ENCODE data around the gene CAPN7.

CAPN7 gene

GRCh38 chr3:15255215-15255614, 49.2 kb downstream of the CAPN7 start:
- no peak for DNase-seq

GRCh38 chr3:15256861-15257341, 50.9 kb downstream of the CAPN7 start:
- DNase-seq, result no peak

DNA sequence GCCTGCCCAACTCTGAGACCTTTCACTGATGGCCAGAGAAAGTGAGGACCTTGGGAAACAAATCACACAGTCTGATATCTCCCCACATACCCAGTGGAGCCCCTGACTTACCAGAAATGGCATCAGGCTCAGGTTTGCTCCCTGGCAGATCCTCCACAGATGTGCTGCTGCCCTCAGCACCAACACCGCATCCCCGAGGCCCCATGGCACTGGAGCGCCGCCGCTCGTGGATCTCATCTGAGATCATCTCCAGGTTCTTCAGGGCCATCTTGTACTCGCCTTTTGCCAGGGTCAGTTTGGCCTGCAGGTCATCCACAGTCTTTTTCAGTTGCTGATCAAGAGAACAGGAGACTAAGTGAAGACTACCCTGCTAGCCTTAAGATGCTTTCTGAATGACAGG, 52.7 kb downstream of the CAPN7 start:
- no peak for DNase-seq

GRCh38 chr3:15260531-15260930, 54.5 kb downstream of the CAPN7 start:
- DNase-seq, result no peak

GRCh38 chr3:15261274-15261673, 55.2 kb downstream of the CAPN7 start:
- DNase-seq, result no peak

- no peak for DNase-seq
These were observed 56.0 kb downstream of the CAPN7 start for GRCh38 chr3:15262021-15262420.

GRCh38 chr3:15263120-15263519, 57.1 kb downstream of the CAPN7 start:
- DNase-seq, result no peak

GRCh38 chr3:15263926-15264325, 57.9 kb downstream of the CAPN7 start:
- DNase-seq, result no peak

DNA sequence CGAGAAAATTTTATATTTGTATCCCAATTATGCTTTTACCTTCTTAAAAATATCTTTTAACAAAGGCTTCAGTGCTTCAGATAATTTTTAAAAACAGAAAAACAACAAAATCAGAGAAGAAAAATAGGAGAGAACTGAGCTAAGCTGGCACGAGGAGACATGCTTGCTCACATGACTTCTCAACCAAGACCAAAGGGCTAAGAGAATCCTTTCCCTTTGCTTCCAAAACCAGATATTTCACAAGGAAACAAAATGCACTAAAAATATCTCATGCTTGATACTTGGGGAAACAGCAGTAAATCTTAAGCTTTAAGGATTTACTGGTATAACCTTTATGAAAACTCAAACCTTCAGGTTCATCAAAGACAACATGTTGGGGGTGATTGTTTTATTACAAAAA, 58.4 kb downstream of the CAPN7 start:
- no peak for DNase-seq

- DNase-seq, result no peak
These were observed 59.8 kb downstream of the CAPN7 start for GRCh38 chr3:15265655-15266509.

GRCh38 chr3:15266510-15267376, 60.7 kb downstream of the CAPN7 start:
- no peak for DNase-seq

GRCh38 chr3:15267502-15267901, 61.5 kb downstream of the CAPN7 start:
- no peak for DNase-seq

- peak; percentile 60 to 81 (median 71) for DNase-seq
These were observed 62.1 kb downstream of the CAPN7 start for GRCh38 chr3:15268033-15268631.

DNA sequence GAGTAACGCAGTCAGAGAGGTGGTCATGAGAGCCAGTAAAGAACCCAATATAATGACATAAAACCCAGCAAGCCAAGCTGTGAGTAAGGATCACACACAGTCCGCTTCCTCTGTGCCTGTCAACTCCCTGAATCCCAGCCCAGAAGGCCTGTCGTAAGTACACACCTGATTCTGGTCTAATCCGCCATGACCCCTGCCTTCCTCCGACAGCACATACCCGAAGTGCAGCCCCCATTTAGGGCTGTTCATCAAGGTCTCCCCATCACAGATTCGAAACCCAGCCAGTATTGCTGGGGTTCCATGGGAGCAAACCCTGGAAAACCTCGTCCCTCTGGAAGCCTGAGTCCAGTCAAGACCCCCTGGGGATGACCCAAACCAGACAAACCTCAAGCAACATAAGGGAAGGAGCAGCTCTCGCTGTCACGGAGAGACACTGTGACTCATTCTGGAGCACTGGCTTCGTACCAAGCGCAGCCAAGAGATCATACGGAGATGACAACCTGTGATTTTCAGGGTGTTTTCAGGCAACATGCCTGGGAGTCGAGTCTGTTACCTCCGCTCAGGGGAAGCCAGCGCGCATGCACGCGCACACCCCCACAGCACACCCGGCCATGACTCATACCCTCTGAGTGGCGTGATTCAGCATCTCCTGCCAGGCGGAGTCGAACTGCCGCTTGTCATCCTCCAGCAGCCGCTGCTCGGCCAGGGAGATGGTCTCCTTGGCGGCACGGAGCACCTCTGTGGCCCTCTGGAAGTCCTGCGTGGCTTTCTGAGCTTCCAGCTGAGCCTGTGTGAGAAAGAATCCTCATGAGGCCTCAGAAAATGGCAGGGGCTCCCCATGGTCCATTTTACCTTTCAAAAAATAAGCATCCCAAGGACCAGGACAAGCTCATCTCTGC, 63.3 kb downstream of the CAPN7 start:
- peak; percentile 44 to 74 (median 63) for DNase-seq

GRCh38 chr3:15271030-15271429, 65.0 kb downstream of the CAPN7 start:
- DNase-seq, result no peak

DNA sequence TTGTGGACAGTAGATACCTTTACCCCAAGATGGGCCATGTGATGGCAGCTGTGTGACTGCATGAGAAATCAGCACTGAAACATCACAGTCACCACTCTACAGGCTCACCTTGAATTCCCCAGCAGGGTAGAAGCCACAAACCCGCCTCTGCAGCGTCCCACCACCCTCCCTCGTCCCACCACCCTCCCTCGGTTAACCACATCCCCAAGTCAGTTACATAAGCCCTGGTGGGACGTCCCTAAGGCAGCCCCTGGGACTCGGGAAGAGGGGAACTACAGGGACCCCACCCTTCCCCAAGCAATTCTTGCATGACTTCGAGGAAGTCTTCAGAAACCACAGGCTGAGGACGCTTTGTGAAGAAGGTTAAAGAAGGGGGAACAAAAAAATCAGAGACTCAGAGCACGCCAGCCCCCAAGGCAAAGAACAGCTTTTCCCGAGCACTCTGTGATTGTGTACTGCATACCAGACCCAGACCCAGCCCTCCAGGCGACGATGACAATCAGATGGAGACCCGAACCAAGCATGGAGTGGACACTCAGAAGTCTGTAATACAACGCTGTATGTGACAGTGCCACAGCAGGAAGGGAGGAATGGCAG, 65.8 kb downstream of the CAPN7 start:
- peak in 3 of 4 experiments; percentile 42 to 65 (median 60) for DNase-seq

- DNase-seq, result no peak
These were observed 66.6 kb downstream of the CAPN7 start for GRCh38 chr3:15272426-15273196.

- DNase-seq, result no peak
These were observed 67.2 kb downstream of the CAPN7 start for GRCh38 chr3:15273227-15273626.

DNA sequence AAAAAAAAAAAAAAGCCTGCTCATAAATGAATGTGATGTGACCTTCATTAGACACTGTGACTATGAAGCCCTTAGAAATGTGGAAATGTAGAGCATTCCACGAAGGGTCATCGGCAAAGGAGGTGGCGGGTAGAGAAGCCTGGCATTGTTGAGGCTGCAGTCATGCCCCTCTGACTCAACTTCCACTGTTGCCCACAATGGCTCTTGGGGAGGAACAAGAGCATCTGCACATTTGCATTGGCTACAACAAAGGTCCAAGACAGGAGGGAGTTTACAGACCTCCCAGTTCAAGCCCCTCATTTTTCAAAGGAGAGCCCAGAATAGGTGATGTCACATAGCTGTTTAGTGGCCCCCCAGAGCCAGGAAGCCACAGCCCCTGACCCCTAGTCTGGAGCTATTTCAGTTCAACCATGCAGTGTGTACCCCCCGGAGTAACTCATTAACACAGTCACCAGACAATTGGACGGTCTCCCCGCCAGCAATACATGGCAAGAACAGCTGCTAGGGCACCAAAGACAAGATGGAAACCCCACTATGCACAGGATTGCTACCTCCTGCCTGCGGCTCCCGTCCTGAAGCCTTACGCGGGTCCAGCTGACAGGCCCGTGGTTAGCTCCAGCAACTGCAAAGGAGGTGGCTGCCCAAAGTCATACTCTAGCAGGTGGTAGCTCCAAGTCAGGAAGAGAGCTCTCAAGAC, 70.1 kb downstream of the CAPN7 start:
- no peak for DNase-seq

DNA sequence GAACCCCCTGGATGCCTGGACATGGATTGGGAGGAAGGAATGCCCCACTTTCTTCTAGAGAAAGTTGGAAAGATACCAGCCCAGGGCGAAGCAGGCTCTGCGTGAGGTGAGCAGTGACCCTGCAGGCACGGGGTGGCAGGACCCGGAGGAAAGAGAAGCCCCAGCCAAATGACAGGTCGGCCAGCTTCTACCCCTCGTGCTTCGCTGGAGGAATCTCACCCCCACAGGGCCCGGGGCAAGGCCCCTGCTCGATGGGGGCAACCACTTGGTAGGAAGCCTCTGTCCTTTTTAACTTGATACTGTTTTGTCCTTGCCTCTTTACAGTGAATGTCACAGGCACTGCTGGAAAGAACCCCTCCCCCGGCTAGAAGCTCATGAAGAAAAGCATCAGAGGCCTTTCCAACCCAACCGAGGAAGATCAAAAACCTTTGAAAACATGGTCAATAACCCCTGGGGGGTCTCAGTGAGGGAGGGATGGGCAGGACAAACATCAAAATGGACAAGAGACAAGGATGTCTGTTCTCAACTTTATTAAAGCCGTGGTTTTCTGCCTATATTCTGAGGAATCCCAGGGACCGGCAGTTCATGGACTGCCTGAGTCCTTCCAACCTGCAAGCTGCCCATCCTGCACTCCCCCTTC, 71.9 kb downstream of the CAPN7 start:
- DNase-seq, result no peak
